K562 treated with DMSO at 1 percent for 12 hours (cell line): ENCODE results near the gene PTDSS2. TPM values are rescaled to one million over a fixed set of nuclear protein-coding genes. Genes with fewer than 3 reads are reported as not detected.

Experiments
- total RNA-seq: library from RNA; unstranded; fragments of 300-600 nt; gene quantifications from 2 replicates; pipeline ENCODE4 v1.2.3, GENCODE V29; 2022; ENCODE audit not compliant: insufficient read depth

The PTDSS2 gene
- total RNA-seq: 48.3 and 52.0 TPM in 2 replicates

DNA sequence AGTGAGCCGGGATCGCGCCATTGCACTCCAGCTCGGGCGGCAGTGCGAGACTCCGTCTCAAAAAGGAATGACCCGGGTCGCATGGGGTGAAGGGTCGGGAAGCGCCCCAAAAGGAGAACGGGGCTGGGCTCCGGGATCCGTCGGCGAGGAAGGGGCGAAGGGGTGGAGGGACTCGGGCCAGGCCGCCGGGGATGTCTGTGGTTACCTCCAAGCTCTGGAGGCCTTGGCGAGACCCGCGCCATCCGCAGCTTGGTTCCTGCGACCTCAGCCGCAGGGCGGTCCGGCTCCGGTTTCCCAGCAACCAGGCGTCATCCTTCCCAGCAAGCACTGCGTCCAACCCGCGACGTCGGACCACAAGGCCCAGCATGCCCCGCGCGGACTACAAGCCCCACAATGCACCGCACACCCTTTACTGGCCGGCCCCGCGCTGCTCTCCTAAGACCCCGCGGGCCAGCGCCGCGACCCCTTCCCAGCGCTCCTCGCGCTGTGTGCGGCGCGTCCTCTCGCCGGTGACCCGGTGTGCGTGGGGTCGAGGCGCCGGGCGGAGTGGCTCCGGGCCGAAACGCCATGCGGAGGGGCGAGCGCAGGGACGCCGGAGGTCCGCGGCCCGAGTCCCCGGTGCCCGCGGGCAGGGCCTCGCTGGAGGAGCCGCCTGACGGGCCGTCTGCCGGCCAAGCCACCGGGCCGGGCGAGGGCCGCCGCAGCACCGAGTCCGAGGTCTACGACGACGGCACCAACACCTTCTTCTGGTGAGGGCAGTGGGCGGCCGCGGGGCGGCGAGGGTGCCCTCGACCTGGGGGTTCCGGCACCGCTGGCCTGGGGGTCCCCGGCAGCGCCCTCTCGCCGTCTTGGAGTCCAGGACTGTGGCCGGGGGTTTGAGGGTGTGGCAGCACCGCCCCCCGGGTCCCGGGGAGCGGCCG lies at the start of gene PTDSS2:
PTDSS2 (plus strand) TSS at position 391 of the 920 bp plus-strand sequence; CDS start at position 568, 177 bp downstream.

GRCh38 chr11:441418-442274 lies 8.4 kb upstream of the PTDSS2 start, which contains the start of gene ANO9:
TSS of gene ANO9 (minus strand) at chr11:442011. CDS start at chr11:441926, 85 bp downstream.

GRCh38 chr11:506995-507726 lies 57.1 kb downstream of the PTDSS2 start, which contains the start of gene RNH1:
TSS of gene RNH1 (minus strand) at chr11:507242. CDS start at chr11:502162, 5,080 bp downstream.

DNA sequence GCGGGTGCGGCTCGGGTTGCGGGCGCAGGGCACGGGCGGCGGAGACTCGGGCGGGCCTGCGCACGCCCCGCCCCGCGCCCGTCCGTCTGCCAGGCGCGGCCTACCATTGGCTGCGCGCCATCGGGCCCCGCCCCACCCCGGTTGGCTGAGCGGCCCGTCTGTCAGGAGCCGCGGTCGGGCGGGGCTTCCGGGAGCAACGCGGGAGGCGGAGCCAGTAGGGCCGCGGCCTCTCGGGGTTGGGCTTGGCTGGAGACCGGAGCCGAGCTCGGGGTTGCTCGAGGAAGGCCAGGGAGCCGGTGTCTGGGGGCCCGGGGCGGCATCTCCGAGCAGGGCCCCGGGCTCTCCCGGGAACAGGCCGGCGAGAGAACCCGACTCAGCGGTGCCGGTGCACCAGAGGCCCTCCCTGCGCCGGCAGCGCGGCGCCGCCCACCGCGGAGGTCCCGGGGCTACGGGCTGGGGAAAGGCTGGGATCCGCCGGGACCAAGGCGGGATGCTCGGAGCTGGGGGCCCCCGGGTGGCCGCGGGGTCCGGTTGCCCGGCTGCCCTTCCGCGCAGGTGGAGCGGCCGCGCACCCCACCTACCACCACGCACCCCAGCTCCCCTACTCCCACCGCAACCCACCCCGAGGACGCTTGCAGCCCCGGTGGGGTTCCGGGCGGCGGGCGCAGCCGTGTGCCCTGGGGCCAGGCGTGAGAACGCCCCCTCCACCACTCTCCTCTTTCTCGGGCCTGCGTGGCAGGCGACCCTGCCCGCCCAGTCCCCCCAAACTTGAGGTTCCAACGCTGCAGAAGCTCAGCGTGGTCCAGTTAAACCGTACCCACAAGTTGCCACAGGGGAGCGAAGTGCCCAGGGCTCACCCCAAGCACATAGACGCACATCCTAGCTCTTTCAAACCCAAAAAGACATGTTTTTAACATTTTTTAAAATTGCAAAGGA lies 85.7 kb downstream of the PTDSS2 start, which contains the start of gene HRAS:
HRAS (minus strand) TSS at position 58 of the 936 bp plus-strand sequence.

DNA sequence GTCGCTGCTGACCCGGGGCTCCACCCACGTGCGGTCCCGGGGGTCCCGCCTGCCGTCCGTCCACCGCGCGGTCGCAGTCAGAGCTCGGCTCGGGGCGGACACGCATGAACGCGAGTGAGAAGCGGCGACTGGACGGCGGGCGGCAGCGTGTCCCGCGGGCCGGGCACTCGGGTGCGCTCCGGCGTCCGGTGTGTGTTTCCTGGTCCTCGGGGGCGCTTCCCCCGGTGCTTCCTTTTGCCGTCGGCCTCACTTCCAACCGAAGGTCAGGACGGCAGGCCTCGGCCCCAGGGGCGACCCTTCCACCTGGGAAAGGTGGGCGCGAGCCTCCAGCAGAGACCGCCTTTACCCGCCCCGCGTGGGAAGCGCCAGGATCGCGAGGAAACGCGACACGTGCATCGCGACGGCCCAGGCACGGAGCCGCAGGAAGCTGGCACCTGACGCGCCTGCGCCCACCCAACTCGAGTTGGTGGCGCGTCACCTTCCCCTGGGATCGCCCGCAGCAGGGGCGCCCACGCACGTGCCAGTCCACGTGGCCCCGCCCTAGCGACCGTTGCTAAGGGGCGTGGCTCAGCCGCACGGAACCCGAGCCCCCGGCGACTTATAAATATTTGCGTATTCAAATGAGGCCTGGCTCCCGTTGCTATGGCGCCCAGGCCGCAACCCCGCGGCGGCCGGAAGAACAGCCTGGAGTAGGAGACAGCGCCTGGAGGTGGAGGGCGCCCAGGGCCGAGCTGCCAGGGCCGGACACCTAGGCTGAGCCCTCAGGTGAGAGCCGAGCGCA lies 87.0 kb downstream of the PTDSS2 start, which contains the start of gene LRRC56:
LRRC56 (plus strand) TSS at position 687 of the 781 bp plus-strand sequence. CDS start 3,158 bp downstream, outside the sequence.

Other genes with a start within 250 kb of the PTDSS2 start
- 32.9 and 54.8 TPM in 2 replicates for gene BET1L, start 242.9 kb upstream of the PTDSS2 start, total RNA-seq
- gene RIC8A, start 242.6 kb upstream of the PTDSS2 start, total RNA-seq: 74.9 and 120 TPM in 2 replicates
- 19.1 and 23.9 TPM in 2 replicates for gene SIRT3, start 213.9 kb upstream of the PTDSS2 start, total RNA-seq
- gene PSMD13, start 213.3 kb upstream of the PTDSS2 start, total RNA-seq: 161 and 191 TPM in 2 replicates
- gene NLRP6, start 171.9 kb upstream of the PTDSS2 start, total RNA-seq: 0.50 and 1.1 TPM in 2 replicates
- 18.9 and 35.8 TPM in 2 replicates for gene PGGHG, start 161.2 kb upstream of the PTDSS2 start, total RNA-seq
- not detected in 2 replicates for gene IFITM5, start 150.8 kb upstream of the PTDSS2 start, total RNA-seq
- gene IFITM2, start 142.5 kb upstream of the PTDSS2 start, total RNA-seq: 303 and 402 TPM in 2 replicates
- gene IFITM1, start 136.2 kb upstream of the PTDSS2 start, total RNA-seq: 692 and 697 TPM in 2 replicates
- 195 and 221 TPM in 2 replicates for gene IFITM3, start 129.4 kb upstream of the PTDSS2 start, total RNA-seq
- 14.1 and 23.4 TPM in 2 replicates for gene B4GALNT4, start 80.8 kb upstream of the PTDSS2 start, total RNA-seq
- gene PKP3, start 56.1 kb upstream of the PTDSS2 start, total RNA-seq: 59.0 and 60.2 TPM in 2 replicates
- gene SIGIRR, start 35.3 kb upstream of the PTDSS2 start, total RNA-seq: 155 and 218 TPM in 2 replicates
- gene ANO9, start 8.3 kb upstream of the PTDSS2 start, total RNA-seq: 5.6 and 11.0 TPM in 2 replicates
- 164 and 185 TPM in 2 replicates for gene RNH1, start 57.0 kb downstream of the PTDSS2 start, total RNA-seq
- 30.0 and 51.1 TPM in 2 replicates for gene HRAS, start 85.3 kb downstream of the PTDSS2 start, total RNA-seq
- 1.9 and 3.7 TPM in 2 replicates for gene LRRC56, start 87.2 kb downstream of the PTDSS2 start, total RNA-seq
- gene LMNTD2, start 110.5 kb downstream of the PTDSS2 start, total RNA-seq: 2.0 and 2.8 TPM in 2 replicates
- 40.8 and 66.7 TPM in 2 replicates for gene RASSF7, start 110.7 kb downstream of the PTDSS2 start, total RNA-seq
- 9.8 and 21.1 TPM in 2 replicates for gene PHRF1, start 126.2 kb downstream of the PTDSS2 start, total RNA-seq
- 41.5 and 44.6 TPM in 2 replicates for gene IRF7, start 165.7 kb downstream of the PTDSS2 start, total RNA-seq
- not detected in 2 replicates for gene CDHR5, start 174.7 kb downstream of the PTDSS2 start, total RNA-seq
- gene SCT, start 176.9 kb downstream of the PTDSS2 start, total RNA-seq: not detected in 2 replicates
- 0.88 and 1.6 TPM in 2 replicates for gene DRD4, start 187.0 kb downstream of the PTDSS2 start, total RNA-seq
- 51.5 and 67.2 TPM in 2 replicates for gene DEAF1, start 244.9 kb downstream of the PTDSS2 start, total RNA-seq
- 19.1 and 32.6 TPM in 2 replicates for gene TMEM80, start 245.5 kb downstream of the PTDSS2 start, total RNA-seq